ENCODE measurements around the gene TBCA. TPM values are rescaled to one million over a fixed set of nuclear protein-coding genes. Genes with fewer than 3 reads are reported as not detected.

The TBCA gene
- total and polyA plus RNA-seq, 2 of the 13 experiments (the other 11 are each of a cell fraction or from before 2014, with no cell fraction given) = 93.8 to 309 TPM

DNA sequence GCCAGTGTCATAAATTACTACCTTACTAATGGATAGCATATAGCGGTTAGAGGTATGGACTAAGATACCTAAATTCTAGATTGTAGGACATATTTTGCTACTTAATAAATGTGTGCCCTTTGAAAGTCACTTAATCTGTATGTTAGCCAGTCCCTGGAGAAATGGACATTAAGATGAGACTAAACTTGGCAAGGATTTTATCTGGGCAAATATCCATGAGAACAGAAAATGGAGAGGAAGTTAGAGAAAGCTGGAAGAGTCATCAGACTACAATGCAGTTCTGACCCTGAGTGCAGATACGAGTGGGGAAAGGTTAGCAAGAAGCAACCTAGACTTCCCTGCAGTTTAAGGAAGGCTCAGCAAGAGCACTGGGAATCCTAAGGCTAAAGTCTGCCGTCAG, 33.0 kb downstream of the TBCA start:
- CTCF ChIA-PET (ENCODE audit: low intra/inter-chr PET ratio, low total read pairs) = no interaction called here
- 98% methylated on average over 2 of the region's 3 CpGs for WGBS (ENCODE audit: low lambda C conversion rate)
- intact Hi-C loops (cut with micrococcal nuclease; ENCODE audit: unreplicated experiment) (no loop called here), in situ Hi-C loops (cut with HindIII; ENCODE audit: extremely low pct_ligation_motif_present, low pct_unique_long_range_greater_than_20kb) (no loop called here)
- Histone ChIP-seq H3K79me2 (ENCODE audit: insufficient read depth, low read length) (peaks cover 67% of the 10 kb centered on the region), H4K20me1 (ENCODE audit: insufficient read depth, low read length) (0 out of 2 replicates have a peak, but pooled peaks cover 4% of the 10 kb centered on the region), H3K36me3 (replicated peaks in 1 of 2; ENCODE audit: control insufficient read depth in 1 of 2, insufficient read depth in 2 of 2, low read length in 2 of 2) (no peaks in the 10 kb centered on the region; a peak in 2 of 5 replicates), H3K4me1 (ENCODE audit: insufficient read depth, low read length) (no peaks in the 10 kb centered on the region), H3K4me2 (ENCODE audit: low read depth, low read length) (no peak overlapping the region), H3K9me3 (ENCODE audit: low read length) (no peaks in the 10 kb centered on the region), H2AFZ (ENCODE audit: low read length) (no peak overlapping the region), H3K27me3 (ENCODE audit: control insufficient read depth in 1 of 2, insufficient read depth in 2 of 2, low read length in 2 of 2) (no peaks in the 10 kb centered on the region), H3K9ac (ENCODE audit: insufficient read depth, low read depth, low read length) (no peak overlapping the region), H3K27ac (ENCODE audit: extremely low read length, insufficient read depth, low read length) (no peak overlapping the region), H3K4me3 (replicated peaks in 1 of 3; ENCODE audit: insufficient read depth in 1 of 3, low read depth in 2 of 3, low read length in 3 of 3) (no peak overlapping the region)
- BruUV-seq (replicated peaks) = no TSS peak
- ATAC-seq (no peak), DNase-seq (ENCODE audit: low spot score) (no peak), FAIRE-seq (no peak)
- POLR2A ChIA-PET = no interaction called here
- no peak for TF ChIP-seq FOXP4 (CRISPR knock-in tag; IDR thresholded peaks at IDR 0.05)
- TF ChIP-seq RBM22 (optimal IDR thresholded peaks at IDR 0.05; ENCODE audit: low read length) = peak; percentile 17

DNA sequence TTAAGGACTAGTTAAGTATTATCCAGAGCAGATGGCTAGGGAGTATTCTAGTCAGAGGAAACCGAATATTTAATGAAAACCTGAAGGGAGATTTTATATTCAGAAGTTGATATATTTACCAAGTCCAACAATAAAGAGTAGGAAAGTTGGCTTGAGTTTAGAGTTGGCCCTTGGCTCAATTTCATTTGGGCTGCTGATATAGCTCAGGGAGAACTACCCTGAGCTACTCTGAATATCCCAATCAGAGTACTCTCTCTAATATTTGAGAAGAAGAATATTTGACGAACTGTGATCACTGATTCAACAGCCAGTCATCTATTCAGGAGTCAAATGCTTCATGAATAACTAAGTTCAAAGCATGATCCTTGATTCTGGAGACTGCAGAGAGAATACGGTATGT, 34.5 kb downstream of the TBCA start:
- ChIA-PET POLR2A (no interaction called here), CTCF (ENCODE audit: low intra/inter-chr PET ratio, low total read pairs) (no interaction called here)
- WGBS (ENCODE audit: low lambda C conversion rate) = 93% methylated on average over 3 of the region's 3 CpGs
- intact Hi-C loops (cut with micrococcal nuclease; ENCODE audit: unreplicated experiment) = no loop called here
- H3K27me3 ChIP-seq (ENCODE audit: control insufficient read depth in 1 of 2, insufficient read depth in 2 of 2, low read length in 2 of 2) = no peaks in the 10 kb centered on the region
- in situ Hi-C loops (cut with HindIII; ENCODE audit: extremely low pct_ligation_motif_present, low pct_unique_long_range_greater_than_20kb) = no loop called here
- H3K9ac ChIP-seq (ENCODE audit: insufficient read depth, low read depth, low read length) = no peak overlapping the region
- H3K9me3 ChIP-seq (ENCODE audit: low read length) = no peaks in the 10 kb centered on the region
- DNase-seq (ENCODE audit: low spot score) (no peak), ATAC-seq (no peak), FAIRE-seq (no peak)
- H3K4me3 ChIP-seq (replicated peaks in 1 of 3; ENCODE audit: insufficient read depth in 1 of 3, low read depth in 2 of 3, low read length in 3 of 3) = no peak overlapping the region
- no peaks in the 10 kb centered on the region for H3K4me1 ChIP-seq (ENCODE audit: insufficient read depth, low read length)
- BruUV-seq (replicated peaks) = no TSS peak
- no peak overlapping the region for H3K4me2 ChIP-seq (ENCODE audit: low read depth, low read length)
- no peak overlapping the region for H2AFZ ChIP-seq (ENCODE audit: low read length)
- 0 out of 2 replicates have a peak, but pooled peaks cover 4% of the 10 kb centered on the region for H4K20me1 ChIP-seq (ENCODE audit: insufficient read depth, low read length)
- no peaks in the 10 kb centered on the region; a peak in 2 of 5 replicates for H3K36me3 ChIP-seq (replicated peaks in 1 of 2; ENCODE audit: control insufficient read depth in 1 of 2, insufficient read depth in 2 of 2, low read length in 2 of 2)
- H3K27ac ChIP-seq (ENCODE audit: extremely low read length, insufficient read depth, low read length) = no peak overlapping the region
- peaks cover 65% of the 10 kb centered on the region for H3K79me2 ChIP-seq (ENCODE audit: insufficient read depth, low read length)
- no peak for TF ChIP-seq SRSF4 (IDR thresholded peaks at IDR 0.05; ENCODE audit: low read depth, low read length, poor library complexity, severe bottlenecking)
- TF ChIP-seq, protein P1, sequence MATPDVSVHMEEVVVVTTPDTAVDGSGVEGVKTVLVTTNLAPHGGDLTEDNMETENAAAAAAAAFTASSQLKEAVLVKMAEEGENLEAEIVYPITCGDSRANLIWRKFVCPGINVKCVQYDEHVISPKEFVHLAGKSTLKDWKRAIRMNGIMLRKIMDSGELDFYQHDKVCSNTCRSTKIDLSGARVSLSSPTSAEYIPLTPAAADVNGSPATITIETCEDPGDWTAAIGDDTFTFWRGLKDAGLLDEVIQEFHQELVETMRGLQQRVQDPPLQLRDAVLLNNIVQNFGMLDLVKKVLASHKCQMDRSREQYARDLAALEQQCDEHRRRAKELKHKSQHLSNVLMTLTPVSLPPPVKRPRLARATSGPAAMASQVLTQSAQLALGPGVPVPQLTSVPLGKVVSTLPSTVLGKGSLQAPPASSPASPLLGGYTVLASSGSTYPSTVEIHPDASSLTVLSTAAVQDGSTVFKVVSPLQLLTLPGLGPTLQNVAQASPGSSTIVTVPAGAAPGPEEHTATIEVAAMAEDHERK (CRISPR knock-in tag; IDR thresholded peaks at IDR 0.05; ENCODE audit: low read depth) = no peak
- TF ChIP-seq IRX3 (CRISPR knock-in tag; IDR thresholded peaks at IDR 0.05; ENCODE audit: borderline replicate concordance, low read depth) = no peak
- no peak for TF ChIP-seq MLXIP (CRISPR knock-in tag; IDR thresholded peaks at IDR 0.05; ENCODE audit: borderline replicate concordance)
- no peak for TF ChIP-seq JUNB (CRISPR knock-in tag; IDR thresholded peaks at IDR 0.05; ENCODE audit: borderline replicate concordance)
- TF ChIP-seq ZNF841 (CRISPR knock-in tag; IDR thresholded peaks at IDR 0.05; ENCODE audit: borderline replicate concordance) = no peak
- TF ChIP-seq JUN (CRISPR knock-in tag; IDR thresholded peaks at IDR 0.05) = no peak
- no peak for TF ChIP-seq FOXC1 (CRISPR knock-in tag; IDR thresholded peaks at IDR 0.05; ENCODE audit: borderline replicate concordance)
- no peak for TF ChIP-seq MXD1 (CRISPR knock-in tag; IDR thresholded peaks at IDR 0.05)
- no peak for TF ChIP-seq MED1 (CRISPR knock-in tag; IDR thresholded peaks at IDR 0.05)

Data from HepG2 (cell line).